Sigmoid colon (tissue), 4 donors: ENCODE measurements around the gene CEP164.

ENCODE experiments used
- CTCF ChIP-seq, 4 experiments: fragments of 450-650 bp in 3 of 4; fragments of 200-600 bp in 1 of 4; IDR thresholded peaks; one replicate each; pipeline ENCODE4 v1.5.1; 2016 to 2019; ENCODE audit warnings: antibody characterized with exemption in 4 of 4, mild to moderate bottlenecking in 3 of 4, moderate library complexity in 2 of 4
- EP300 ChIP-seq, 4 donors: sonication (generic); formaldehyde crosslinking; IDR thresholded peaks; one replicate each; pipeline ENCODE4 v1.6.1; 2017; ENCODE audit warnings: antibody characterized with exemption in 4 of 4

- TF ChIP-seq CTCF (IDR thresholded peaks at IDR 0.05) (no peak), EP300 (IDR thresholded peaks at IDR 0.05) (no peak)
These were observed 79.4 kb downstream of the CEP164 start for GRCh38 chr11:117407016-117407415.
